Kidney (tissue), 14 donors: ENCODE measurements around the gene ALG6. TPM values are rescaled to one million over a fixed set of nuclear protein-coding genes. Genes with fewer than 3 reads are reported as not detected.

ENCODE experiments used
- DNase-seq, 5 donors: peaks; one replicate each; pipeline ENCODE4 v3.0.0-alpha.2; 2013 to 2020
- FAIRE-seq: peaks from 2 replicates; lab custom pipeline; 2012; peaks lifted over from hg19 to GRCh38; lab: Jason Lieb, UNC
- H3K27ac ChIP-seq, 2 donors: one replicate each; pipeline ENCODE4 v1.7.0; 2013; ENCODE audit warnings: low read depth in 2 of 2, low read length in 2 of 2, inconsistent platforms in 1 of 2
- H3K27me3 ChIP-seq: one replicate; pipeline ENCODE4 v1.7.1; 2013; ENCODE audit warnings: low read length, inconsistent platforms; ENCODE audit not compliant: control insufficient read depth, insufficient read depth
- H3K36me3 ChIP-seq, 3 donors: one replicate each; pipeline versions ENCODE4 v1.7.0 to v1.7.1; 2013; ENCODE audit warnings: low read length in 3 of 3, control low read depth in 1 of 3, inconsistent platforms in 1 of 3; ENCODE audit not compliant: insufficient read depth in 3 of 3, control insufficient read depth in 2 of 3
- H3K4me1 ChIP-seq, 3 donors: one replicate each; pipeline versions ENCODE4 v1.7.0 to v1.7.1; 2013; ENCODE audit warnings: low read length in 3 of 3, inconsistent platforms in 1 of 3, low read depth in 1 of 3; ENCODE audit not compliant: control insufficient read depth in 2 of 3, insufficient read depth in 2 of 3
- H3K4me3 ChIP-seq, 3 donors: one replicate each; pipeline versions ENCODE4 v1.7.0 to v1.8.1; 2013; ENCODE audit warnings: low read length in 3 of 3, control low read depth in 1 of 3, inconsistent platforms in 1 of 3
- H3K9ac ChIP-seq, 3 donors: one replicate each; pipeline versions ENCODE4 v1.7.0 to v1.7.1; 2013; ENCODE audit warnings: low read length in 3 of 3, control low read depth in 1 of 3, inconsistent platforms in 1 of 3
- H3K9me3 ChIP-seq, 3 donors: one replicate each; pipeline versions ENCODE4 v1.7.0 to v1.7.1; 2013; ENCODE audit warnings: low read length in 3 of 3, control low read depth in 1 of 3, inconsistent platforms in 1 of 3; ENCODE audit not compliant: control insufficient read depth in 2 of 3, insufficient read depth in 1 of 3
- intact Hi-C: fragments of 100-400 bp; cut with DNase I; formaldehyde crosslinking; loops from one replicate; pipeline ENCODE4 v1.11.1; 2022
- polyA plus RNA-seq: library from polyadenylated mRNA; stranded (reverse); fragments of 350-450 nt; fragmentation: Illumina TruSeq; extraction: RNeasy Lipid Tissue Mini Kit (QIAGEN cat#74804); gene quantifications from one replicate; pipeline ENCODE4 v1.2.3, GENCODE V29; 2014; ENCODE audit warnings: low read depth, low replicate concordance; ENCODE audit not compliant: insufficient read depth
- total RNA-seq: library from RNA; stranded (reverse); fragmentation: NEBNext Ultra II Directional; extraction: Animal tissue kit (Norgen Biotek cat#: 25700); gene quantifications from one replicate; pipeline ENCODE4 v1.2.1, GENCODE V29; 2021
- TF ChIP-seq, protein P1 (sequence below): IDR thresholded peaks from 3 replicates; pipeline ENCODE4 v1.5.1; 2012; ENCODE audit warnings: mild to moderate bottlenecking, moderate library complexity, borderline replicate concordance; ENCODE audit not compliant: insufficient read depth; ENCODE audit errors: extremely low read depth
- donor health status: control.
- donor health status: control.
- donor health status: control.
- donor health status: control.
- donor health status: control.
- donor health status: DM: yes; HTN: yes; CAD: no.
- donor health status: Normal renal cell carcinoma (clear cell type).

The ALG6 gene
- total and polyA plus RNA-seq, 2 donors from 2014 or later = 10.2 to 11.2 TPM

DNA sequence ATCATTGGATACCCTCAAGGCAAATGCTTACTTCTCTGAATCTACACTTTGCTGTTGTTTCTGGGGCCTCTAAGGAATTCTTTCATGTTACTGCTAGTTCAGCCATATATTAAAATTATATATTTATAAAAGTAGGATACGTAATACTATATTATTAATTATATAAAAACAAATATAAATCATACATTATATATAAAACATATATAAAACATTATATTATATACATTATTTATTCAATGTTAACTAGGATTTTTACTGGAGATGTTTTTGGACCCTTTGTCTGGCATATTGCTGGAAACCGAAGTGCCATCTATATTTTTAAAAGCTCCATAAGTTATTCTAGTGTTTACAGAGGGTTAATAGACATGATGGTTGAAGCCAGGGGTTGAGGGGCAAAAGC lies 12.2 kb downstream of the ALG6 start:
- Histone ChIP-seq H3K4me3 (no peak overlapping the region), H3K27me3 (no peaks in the 10 kb centered on the region), H3K9me3 (peaks cover 0 to 2% (median 0%) of the 10 kb centered on the region in 3 donors), H3K36me3 (peaks cover 0 to 2% (median 0%) of the 10 kb centered on the region in 3 donors), H3K9ac (no peak overlapping the region), H3K27ac (no peak overlapping the region), H3K4me1 (no peaks in the 10 kb centered on the region)
- intact Hi-C loops = no loop called here
- TF ChIP-seq, protein P1, sequence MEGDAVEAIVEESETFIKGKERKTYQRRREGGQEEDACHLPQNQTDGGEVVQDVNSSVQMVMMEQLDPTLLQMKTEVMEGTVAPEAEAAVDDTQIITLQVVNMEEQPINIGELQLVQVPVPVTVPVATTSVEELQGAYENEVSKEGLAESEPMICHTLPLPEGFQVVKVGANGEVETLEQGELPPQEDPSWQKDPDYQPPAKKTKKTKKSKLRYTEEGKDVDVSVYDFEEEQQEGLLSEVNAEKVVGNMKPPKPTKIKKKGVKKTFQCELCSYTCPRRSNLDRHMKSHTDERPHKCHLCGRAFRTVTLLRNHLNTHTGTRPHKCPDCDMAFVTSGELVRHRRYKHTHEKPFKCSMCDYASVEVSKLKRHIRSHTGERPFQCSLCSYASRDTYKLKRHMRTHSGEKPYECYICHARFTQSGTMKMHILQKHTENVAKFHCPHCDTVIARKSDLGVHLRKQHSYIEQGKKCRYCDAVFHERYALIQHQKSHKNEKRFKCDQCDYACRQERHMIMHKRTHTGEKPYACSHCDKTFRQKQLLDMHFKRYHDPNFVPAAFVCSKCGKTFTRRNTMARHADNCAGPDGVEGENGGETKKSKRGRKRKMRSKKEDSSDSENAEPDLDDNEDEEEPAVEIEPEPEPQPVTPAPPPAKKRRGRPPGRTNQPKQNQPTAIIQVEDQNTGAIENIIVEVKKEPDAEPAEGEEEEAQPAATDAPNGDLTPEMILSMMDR = no peak
- DNase-seq = no peak
- no peak for FAIRE-seq

DNA sequence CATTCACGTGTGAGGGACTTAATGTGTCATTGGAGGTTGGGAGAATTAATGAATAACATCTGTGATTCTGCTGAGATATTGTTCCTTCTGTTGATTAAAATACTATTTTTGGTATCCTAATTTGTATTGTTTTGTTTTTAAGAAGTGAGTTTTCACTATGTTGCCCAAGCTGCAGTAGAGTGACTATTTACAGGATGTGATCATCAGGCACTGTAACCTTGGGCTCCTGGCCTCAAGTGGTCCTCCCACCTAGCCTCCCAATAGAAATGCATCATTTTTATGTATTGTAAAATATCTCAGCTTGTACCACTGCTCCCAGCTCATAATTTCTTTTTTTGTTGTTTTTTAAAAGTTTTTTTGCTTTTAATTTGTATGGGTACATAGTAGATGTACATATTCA lies 14.3 kb downstream of the ALG6 start:
- H3K9me3 ChIP-seq = no peaks in the 10 kb centered on the region
- H3K4me1 ChIP-seq = no peaks in the 10 kb centered on the region
- H3K4me3 ChIP-seq = no peak overlapping the region
- no peaks in the 10 kb centered on the region for H3K27me3 ChIP-seq
- FAIRE-seq = no peak
- intact Hi-C loops = no loop called here
- no peak overlapping the region for H3K27ac ChIP-seq
- H3K9ac ChIP-seq = no peak overlapping the region
- TF ChIP-seq, protein P1 = no peak
- no peaks in the 10 kb centered on the region for H3K36me3 ChIP-seq
- DNase-seq = no peak

DNA sequence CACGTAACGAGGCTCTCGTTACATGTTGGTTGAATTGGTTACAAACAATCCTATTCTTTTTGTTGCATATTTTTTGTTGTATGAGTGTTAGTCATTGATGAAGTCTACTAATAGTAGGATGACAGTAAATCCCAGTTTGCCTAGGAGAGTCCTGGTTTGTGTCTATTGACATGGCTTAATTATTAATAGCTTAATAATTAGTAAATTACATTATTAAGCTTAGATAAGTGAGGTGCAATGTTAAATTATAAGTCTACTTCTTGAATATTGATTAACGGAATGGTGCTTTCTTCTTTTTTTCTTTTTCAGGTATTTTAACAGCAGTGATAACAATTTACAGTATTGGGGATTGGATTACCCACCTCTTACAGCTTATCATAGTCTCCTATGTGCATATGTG lies 34.5 kb downstream of the ALG6 start:
- intact Hi-C loops = no loop called here
- DNase-seq = no peak
- Histone ChIP-seq H3K9ac (no peak overlapping the region), H3K27me3 (no peaks in the 10 kb centered on the region), H3K9me3 (no peaks in the 10 kb centered on the region), H3K4me3 (no peak overlapping the region), H3K36me3 (peaks cover 0 to 4% (median 3%) of the 10 kb centered on the region in 3 donors), H3K4me1 (no peaks in the 10 kb centered on the region), H3K27ac (no peak overlapping the region)
- FAIRE-seq = no peak
- TF ChIP-seq, protein P1 = no peak

DNA sequence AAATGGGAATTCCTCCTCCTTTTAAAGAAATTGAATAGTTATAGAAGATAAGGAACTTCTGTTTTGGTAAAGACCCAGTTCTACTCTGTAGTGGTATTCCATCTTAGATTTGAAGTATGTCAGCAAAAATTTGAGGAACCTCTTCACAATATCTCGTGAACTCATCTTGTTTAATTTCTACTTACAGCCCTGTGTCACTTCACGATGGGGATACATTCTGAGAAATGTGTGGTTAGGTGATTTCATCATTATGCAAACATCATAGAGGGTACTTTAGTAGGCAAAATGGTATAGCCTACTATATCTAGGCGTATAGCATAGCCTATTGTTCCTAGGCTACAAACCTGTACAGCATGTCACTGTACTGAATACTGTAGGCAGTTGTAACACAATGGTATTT lies 36.0 kb downstream of the ALG6 start:
- peaks cover 0 to 4% (median 3%) of the 10 kb centered on the region in 3 donors for H3K36me3 ChIP-seq
- no peaks in the 10 kb centered on the region for H3K4me1 ChIP-seq
- FAIRE-seq = no peak

More for the DNA sequence above, 36.0 kb downstream of the ALG6 start:
- Histone ChIP-seq H3K4me3 (no peak overlapping the region), H3K9me3 (no peaks in the 10 kb centered on the region), H3K27ac (no peak overlapping the region), H3K27me3 (no peaks in the 10 kb centered on the region), H3K9ac (no peak overlapping the region)
- intact Hi-C loops = no loop called here
- DNase-seq = no peak
- TF ChIP-seq, protein P1 = no peak
